Activated naive CD8-positive, alpha-beta T cell treated with anti-CD3 and anti-CD28 coated beads, Interleukin-2, amount 50 U/mL, for 16 hours (primary cell): Measurements from ENCODE around the gene CFAP97D2.
"Not testable (repeated sequence)": the region's sequence is repeated elsewhere in the genome, so short reads cannot be mapped to it uniquely, and the experiment has no call there.

Experiments
- DNase-seq: peaks from one replicate; pipeline ENCODE4 v3.0.0-alpha.2; 2020; ENCODE audit warnings: low read depth, low spot score

The CFAP97D2 gene

DNA sequence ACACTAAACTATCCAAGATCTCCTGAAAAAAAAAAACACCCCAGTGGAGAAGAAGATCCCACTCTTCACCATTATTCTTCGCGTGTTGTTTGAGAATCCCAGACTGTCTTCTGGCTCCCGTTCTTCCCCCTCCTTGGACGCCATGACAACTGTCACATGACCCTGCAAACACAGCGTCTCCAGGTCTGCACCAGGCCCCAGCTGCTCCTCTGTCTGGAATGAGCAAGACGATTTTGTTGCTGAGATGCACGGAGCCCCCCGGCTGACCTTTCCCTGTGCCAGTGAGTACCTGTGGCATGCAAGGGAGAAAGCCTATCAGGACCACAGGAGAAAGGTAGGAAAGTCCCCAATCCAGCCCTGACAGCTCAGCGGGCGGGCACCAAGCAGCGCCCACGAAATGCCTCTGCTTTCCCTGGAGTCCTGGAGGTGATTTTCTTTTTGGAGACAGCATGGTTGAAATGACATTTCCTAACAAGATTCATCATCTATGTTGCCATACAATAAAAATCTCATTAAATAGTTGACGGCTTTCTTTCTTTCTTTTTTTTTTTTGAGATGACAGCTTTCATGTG lies at the start of gene CFAP97D2:
TSS of gene CFAP97D2 (plus strand) at position 171 of the 572 bp plus-strand sequence. CDS start at position 245, 74 bp downstream.
- DNase-seq = no peak

DNA sequence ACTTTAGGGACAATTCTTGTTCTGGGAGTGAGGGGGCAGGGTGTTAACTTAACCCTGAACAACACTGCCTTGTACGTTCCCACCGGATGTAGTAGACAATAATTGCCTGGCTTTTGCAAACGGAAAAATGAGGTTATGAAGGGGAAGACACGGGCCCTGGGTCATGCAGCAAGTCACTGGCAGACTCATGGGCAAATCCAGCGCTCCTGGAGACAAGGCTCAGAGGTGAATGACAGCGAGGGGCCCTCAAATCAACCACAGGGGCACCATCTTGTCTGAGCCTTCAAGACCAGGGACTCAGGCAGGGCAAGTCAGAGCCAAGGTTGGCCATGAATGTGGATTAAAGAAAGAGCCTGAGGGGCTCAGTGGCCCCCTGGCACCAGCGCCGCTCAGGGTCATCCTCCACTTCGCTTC lies 49.4 kb upstream of the CFAP97D2 start:
- DNase-seq = no peak

DNA sequence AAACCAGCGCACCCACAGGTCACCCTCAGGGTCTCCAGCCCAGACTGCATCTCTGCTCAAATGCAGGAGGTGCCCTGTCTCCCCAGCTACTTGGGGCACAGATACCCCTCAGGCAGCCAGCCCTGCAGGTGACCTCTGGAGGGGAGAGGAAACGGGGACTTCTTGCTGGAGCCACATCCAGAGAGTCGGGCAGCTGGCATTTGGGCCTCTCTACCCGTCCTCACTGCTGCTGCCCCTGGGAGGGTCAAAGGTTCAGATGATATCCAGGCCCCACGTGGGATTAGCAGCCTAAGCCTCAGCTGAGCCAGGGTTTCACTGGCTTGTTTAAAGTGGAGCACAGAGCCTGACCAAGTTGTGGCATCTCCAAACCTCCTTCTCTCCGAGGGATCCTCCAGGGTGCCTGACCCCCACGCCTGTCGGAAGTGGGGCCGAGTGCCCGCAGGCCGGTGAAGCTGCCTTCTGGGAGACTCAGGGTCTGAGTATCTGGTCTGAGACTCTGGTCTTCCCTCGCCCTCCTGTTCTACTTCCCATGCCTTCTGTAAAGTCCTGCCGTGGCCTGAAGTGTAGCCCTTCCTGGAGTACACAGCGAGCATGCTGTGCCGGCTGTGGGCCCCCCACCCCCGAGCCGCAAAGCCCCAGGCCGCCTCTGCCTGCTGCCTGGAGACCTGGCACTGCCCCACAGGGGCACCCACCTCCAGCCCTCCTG lies 48.8 kb upstream of the CFAP97D2 start:
- DNase-seq = no peak

DNA sequence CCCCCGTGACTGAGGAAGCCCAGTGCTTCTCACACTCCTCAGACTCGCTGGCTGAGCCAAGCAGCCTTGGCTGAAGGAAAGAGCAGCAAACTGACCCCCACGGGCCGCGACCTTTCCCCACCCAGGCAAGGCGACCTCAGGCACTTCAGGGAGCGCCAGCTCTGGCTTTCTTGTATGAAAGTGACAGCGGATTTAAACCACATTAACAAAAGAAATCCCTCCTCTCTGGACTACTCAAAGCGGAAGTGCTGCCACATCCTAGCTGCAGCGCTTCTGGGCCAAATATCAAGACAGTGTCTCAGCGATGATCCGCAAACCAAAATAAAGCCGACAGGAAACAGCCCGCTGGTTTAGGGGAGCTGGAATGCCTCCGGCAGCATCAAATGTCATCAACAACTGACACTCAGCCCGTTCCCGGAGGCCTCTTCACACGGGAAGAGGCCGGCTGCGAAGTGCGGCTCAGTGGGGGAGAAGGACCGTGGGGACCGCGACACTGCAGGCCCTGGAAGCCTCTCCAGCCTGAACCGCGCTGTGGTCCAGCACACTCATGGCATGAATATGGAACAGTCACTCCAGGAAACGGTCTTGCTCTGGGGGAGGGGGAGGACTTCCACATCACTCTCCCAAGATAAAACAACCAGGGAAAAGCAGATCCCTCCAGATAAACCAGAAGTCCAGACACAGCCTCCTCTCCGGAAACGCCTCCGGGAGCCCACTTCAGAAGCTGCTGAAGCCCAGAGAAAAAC lies 48.0 kb upstream of the CFAP97D2 start:
- no peak for DNase-seq

DNA sequence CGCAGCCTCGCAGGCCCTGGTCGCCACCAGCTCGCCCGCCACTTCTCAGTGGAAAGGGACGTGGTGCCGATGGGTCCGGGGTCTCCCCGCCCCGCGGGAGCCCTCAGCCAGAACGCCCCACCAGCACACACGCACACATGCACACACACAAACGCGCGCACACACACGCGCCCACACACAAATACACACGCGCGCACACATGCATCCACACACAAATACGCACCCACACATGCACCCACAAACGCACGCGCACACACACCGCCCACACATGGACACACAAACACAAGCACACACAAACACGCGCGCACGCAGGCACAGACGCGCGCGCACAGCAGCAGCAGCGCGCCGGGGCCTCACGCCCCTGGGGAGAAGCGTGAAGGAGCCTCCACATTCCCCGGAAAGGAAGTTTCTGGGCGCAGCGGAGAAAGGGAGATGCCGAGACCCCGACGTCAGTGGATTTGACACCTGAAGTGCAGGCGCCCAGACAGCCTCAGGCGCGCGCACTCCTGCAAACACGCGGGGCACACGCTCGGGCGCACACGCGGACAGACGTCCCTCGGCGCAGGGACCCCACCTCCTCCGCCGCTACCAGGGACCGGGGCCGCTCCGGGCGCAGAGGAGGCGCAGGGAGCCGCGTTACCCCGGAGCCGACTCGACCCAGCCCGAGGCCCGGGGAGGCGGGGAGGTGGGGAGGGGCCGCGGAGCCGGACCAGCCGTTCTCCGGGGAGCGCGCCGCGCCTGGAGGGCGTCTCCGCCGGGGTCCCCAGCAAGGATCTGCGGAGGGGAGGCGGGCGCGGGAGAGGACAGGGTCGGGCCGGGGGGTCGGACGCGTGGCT lies 47.3 kb upstream of the CFAP97D2 start:
- DNase-seq = no peak

DNA sequence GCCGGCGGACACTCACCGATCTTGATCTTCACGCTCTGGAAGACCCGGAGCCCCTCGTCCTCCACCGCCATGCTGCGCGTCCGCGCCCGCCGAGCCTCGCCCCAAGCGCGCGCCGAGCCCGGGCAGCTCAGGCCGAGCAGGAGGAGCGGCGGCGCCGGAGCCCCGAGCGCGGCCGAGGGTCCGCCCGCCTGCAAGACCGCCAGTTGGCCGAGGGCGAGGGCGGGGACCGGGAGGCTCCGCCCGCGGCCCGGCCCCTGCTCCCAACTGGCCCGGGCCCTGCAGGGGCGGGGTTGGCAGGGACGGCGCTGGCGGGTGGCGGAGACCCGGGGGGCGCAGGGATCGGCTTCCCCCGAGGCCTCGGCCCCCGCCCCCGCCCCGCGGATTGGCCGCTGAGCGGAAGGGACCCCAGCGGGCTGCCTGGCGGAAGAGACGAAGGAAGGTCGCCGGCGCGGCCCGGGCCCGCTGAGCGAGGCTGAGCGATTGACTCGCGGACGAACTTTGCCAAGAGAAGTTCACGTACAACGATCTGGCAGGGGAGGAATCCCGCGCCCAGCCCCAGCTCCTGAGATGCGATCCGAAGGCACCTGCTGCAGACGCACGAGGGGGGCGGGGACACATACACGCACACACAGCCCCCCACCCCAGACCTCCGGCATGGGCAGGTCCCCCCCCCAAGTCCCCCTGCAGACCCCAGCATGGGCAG lies 46.5 kb upstream of the CFAP97D2 start, which contains the start of gene RASA3:
TSS of gene RASA3 (minus strand) at position 205 of the 703 bp plus-strand sequence. CDS start at position 71, 134 bp downstream.
- DNase-seq = no peak

DNA sequence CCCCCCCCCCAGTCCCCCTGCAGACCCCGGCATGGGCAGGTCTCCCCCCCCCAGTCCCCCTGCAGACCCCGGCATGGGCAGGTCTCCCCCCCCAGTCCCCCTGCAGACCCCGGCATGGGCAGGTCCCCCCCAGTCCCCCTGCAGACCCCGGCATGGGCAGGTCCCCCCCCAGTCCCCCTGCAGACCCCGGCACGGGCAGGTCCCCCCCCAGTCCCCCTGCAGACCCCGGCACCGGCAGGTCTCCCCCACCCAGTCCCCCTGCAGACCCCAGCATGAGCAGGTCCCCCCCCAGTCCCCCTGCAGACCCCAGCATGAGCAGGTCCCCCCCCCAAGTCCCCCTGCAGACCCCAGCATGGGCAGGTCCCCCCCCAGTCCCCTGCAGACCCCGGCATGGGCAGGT lies 45.9 kb upstream of the CFAP97D2 start:
- not testable (repeated sequence) for DNase-seq

DNA sequence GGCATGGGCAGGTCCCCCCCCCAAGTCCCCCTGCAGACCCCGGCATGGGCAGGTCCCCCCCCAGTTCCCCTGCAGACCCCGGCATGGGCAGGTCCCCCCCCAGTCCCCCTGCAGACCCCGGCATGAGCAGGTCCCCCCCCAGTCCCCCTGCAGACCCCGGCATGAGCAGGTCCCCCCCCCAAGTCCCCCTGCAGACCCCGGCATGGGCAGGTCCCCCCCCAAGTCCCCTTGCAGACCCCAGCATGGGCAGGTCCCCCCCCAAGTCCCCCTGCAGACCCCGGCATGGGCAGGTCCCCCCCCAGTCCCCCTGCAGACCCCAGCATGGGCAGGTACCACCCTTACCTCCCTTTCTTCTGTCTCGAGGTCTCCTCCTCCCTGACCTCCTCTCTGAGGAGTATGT lies 45.5 kb upstream of the CFAP97D2 start:
- DNase-seq = not testable (repeated sequence)

DNA sequence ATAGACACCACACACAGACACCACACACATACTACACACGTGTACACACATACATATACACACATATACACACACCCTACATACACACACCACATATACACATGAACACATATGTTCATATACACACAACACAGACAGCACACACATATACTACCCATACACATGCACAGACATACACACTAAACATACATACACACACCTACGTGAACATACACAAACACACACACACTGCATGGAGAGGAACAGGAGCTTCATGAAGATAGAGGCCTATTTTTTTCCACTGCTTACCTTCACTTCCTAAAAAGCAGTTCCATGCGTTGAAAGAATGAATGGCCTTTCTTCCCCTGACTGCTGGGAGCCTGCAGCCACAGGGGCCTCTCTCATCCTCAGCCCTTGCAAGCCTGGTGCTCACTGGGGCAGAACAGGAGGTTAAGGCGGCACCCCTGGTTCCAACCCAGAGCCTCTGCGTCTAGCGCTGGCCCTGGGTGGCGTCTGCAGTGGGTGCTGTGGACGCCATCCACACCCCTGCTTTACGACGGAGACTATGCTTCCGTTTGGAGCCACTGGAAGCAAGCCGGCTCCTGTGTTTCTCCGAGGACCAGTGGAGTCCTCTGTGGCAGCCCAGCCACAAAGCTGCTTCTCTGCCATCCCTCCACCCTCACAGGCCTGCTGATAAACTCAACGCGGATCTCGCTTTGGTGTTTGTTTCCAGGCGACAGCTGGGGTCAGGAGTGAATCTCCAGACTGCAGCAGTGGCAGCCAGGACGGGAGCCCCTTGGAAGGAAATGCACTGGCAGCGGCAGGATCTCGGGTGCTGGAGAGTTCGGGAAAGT lies 44.7 kb upstream of the CFAP97D2 start:
- no peak for DNase-seq

DNA sequence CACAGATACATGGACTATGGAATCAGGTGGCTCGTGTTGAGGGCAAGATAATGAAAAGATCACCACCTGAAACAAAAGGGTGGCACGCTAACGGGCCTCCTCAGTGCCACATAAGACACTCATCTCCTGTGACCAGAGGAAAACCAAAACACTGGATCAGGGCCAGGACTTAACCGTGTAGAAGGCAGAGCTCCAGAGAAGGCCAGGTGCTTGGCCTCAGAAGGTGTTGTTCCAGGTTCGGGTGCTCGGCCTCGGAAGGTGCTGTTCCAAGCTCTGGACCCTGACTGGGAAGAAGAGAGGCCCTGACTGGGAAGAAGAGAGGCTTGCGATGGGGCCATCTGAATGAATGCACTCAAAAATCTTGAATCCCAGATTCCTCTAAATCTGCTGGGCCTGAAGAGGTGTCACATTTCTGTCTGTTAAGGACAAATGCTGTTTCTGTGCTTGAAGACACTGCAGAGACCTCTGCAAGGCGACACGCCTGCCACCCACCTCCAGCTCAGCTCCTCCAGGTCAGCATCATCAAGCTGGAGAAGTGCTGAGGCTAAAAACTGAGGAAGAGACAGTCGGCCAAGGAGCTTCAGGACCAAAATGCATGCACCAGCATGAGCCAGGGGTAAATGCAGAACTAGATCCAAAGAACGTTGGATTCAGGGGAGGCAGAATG lies 44.0 kb upstream of the CFAP97D2 start:
- DNase-seq = no peak

DNA sequence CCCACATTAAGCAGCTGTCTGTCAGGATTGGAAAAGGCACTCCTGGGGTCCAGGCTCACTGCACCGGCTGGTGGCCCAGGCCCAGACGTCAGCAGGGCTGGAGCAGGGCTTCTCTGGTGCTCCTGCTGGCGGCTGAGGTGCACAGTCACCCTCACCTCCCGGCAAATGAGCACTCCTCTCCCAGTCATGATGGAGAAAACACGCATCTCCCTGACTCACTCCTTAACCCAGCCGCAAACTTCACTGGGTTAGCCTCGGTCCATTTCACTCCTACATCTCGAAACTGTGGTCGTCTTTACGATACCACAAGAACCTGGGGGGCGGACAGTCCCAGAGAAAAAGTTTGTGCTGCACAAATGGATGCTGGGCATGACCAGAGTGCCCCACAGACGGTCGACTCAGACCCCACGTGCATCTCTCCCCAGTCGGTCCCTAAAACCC lies 43.3 kb upstream of the CFAP97D2 start:
- no peak for DNase-seq

DNA sequence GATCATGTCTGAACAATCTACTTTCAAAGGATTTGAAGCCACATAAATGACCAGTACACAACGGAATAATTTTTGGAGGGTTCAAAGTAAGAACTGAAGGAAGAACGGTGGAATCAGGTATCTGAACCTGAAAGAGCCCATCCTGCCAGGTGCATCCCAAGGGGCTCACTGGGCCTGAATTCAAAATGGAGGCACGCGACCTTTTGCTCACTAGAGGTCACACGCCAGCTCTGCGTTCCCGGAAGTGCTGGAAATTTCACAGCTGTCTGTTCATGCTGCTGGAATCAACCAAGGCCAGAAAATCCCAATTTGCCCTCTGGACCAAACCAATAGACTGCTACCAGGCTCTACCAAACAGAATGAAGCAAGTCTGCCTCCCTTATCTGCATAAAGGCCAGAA lies 42.5 kb upstream of the CFAP97D2 start:
- DNase-seq = no peak

DNA sequence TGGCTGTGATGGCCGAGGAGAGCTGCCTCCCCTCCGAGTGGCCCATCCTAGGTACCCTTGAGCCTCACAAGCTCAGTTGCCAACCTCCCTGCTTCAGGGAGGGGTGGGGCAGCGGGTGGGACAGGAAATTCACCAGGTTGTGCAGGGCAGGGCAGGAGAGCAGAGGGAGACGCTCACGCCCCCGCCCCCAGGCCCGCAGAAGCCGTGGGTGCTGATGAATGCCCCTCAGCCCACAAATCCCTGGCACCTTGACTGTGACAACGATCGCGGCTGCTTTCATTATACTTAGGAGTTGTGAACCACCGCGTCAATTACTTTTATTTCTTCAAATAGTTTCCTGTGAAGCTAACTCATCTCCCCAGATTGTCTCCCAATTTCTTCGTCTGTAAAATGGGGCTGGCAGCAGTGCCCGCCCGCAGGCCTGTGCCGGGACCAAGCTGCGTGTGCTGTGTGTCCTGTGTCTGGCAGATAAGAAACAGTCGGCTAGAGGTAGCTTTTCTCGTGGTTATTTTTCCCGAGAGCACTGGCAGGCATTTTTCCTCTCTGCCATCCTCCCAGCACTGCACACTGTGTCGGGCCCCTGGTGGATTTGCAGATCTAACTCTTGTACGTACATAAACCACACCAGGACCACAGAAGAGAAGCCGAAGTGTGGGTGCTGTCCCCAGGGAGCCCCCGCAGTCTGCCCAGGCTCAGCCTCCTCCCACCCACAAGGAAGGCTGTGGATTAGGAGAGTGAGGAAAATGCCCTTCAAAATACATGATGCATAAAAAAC lies 38.7 kb upstream of the CFAP97D2 start:
- DNase-seq = no peak

DNA sequence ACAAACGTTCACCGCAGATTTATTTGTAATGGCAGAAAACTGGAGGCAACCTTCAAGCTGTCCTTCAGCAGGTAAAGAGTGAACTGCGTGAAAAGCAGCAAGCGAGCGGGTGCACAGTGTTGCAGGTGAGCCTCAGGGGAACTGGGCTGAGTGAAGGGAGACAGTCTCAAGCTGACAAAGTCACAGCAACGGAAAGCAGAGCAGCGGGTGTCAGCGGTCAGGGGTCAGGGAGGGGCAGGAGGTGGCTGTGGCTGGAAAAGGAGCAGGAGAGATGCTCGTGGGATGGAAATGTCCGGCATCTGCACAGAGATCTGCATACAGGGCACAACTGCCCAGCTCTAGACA lies 38.2 kb upstream of the CFAP97D2 start:
- DNase-seq = no peak

DNA sequence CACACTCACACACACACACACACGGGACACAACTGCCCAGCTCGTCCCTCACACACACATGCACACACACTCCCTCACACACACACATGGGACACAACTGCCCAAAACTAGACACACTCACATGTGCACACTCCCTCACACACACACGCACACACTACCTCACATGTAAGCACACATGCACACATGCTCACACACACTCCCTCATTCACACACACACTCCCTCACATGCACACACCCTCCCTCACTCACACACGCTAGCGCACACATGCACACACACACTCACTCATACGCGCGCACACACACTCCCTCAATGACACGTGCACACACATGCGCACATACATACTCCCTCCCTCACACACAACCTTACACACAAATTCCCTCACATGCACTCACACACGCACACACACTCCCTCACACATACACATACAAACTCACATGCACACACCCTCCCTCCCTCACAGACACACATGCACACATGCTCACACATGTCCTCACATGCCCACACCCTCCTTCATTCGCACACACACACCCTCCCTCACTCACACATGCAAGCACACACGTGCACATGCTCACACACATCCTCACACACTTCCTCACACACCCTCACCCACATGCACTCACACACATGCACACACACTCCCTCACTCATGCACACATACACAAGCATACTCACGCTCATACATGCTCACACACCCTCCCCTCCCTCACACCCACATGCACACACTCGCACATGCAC lies 37.6 kb upstream of the CFAP97D2 start:
- DNase-seq = no peak

DNA sequence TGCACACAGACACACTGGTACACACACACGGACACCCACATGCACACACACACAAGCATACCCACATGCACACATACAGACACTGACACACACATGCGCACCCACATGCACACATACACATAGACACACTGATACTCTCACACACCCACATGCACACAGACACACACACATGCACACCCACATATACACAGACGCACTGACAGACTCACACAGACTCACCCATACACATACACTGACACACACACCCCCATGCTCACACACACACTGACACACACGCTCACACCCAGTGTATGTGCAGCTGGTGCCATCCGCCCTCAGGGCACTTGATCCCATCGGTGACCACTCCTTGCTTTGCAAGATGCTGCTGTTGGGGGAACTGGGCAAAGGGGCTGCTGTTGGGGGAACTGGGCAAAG lies 36.9 kb upstream of the CFAP97D2 start:
- DNase-seq = no peak

DNA sequence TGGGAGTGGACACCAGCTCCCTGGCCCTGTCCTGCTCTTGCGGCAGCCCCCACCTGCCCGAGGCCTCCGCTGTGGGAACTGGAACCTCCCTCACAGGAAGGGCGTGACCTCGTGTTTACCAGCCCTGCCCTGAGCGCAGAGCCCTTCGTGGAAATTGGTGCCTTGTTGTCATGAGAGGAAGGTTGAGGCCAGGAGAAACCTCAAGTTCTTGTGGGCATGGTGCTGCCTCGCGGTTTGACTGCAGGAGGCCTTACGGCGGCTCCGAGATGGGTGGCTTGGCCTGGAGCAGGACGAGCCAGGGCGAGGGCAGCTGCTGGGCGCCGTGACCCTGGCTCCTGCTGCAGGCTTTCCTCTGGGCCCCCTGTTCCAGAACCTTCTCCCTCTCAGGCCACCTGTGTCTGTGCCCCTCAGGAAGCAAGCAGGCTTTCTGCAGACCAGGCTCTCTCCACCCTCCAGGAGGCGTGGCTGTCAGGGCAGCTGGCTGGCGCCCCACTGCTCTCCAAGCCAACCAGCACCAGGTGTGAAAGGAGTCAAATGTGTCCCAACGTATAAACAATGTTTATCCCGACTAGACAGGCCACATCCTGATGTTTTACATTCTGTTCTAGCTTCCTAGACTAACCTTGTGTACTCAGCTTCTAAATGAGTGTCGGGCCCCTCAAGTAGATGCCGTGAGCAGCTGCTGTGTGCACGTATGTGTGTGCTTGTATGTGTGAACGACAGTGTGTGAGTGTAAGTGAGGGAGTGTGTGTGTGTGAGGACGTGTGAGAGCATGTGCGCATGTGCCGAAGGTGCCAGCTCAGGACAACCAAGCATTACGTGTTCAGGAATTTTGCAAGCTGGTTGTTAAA lies 36.2 kb upstream of the CFAP97D2 start:
- DNase-seq = no peak
